HG02938 (cell line): ENCODE results near the gene CTNNA3.
"Not testable (repeated sequence)": the region's sequence is repeated elsewhere in the genome, so short reads cannot be mapped to it uniquely, and the experiment has no call there.

Experiments used
- ATAC-seq: cut with Tn5 transposase; IDR thresholded peaks from one replicate; pipeline ENCODE4 v1.9.1; 2021; ENCODE audit warnings: mild to moderate bottlenecking, moderate library complexity; ENCODE audit not compliant: unreplicated experiment

The CTNNA3 gene

DNA sequence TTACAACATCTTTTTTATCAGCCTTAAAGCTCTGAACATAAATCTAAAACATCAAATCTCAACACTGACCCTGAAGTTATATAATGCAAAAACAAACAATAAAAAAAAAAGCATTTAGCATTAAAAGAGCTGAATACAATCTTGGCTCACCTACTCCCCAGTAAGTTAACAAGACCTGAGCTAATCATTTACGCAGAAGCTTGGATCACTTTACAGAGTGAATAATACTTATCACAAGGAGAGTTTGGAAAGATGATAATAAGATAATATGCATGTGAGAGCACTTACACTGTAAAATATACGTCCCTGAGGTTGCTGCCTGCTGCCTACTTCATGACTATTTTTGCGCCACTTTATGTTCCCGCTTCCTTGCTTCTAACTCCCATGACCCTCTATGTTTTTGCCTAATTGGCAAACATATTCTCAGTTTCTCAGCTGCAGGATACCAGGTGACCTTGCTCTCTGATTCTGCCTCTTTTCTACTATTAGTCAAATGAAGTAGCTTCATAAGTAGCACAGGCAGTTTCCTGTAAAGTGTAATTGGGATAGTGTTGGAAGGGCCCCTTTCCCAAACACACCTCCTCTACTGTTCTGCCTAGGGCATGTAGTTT lies 436.6 kb downstream of the CTNNA3 start:
- ATAC-seq = no peak

- ATAC-seq = no peak
Observed at GRCh38 chr10:67257427-67258144, 438.4 kb downstream of the CTNNA3 start.

DNA sequence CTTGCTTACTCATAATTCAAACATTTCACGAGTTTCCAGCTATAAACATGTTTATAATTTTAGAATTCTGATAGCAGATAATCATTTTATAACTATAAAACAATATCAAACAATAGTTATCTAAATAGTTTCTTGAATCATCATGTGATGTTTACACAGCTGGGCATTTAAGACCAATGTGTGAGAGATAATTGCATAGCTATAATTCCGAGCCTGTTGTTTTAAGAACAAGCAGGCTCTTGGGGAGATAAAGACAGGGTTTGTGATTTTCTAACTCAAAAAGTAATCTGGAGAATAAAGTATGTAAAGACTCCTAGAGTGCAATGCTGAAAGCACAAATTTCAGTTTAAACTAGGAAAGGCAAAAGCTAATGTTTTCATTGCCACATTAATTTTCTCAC lies 439.0 kb downstream of the CTNNA3 start:
- ATAC-seq = no peak

- no peak for ATAC-seq
Observed at GRCh38 chr10:67250686-67251085, 445.3 kb downstream of the CTNNA3 start.

DNA sequence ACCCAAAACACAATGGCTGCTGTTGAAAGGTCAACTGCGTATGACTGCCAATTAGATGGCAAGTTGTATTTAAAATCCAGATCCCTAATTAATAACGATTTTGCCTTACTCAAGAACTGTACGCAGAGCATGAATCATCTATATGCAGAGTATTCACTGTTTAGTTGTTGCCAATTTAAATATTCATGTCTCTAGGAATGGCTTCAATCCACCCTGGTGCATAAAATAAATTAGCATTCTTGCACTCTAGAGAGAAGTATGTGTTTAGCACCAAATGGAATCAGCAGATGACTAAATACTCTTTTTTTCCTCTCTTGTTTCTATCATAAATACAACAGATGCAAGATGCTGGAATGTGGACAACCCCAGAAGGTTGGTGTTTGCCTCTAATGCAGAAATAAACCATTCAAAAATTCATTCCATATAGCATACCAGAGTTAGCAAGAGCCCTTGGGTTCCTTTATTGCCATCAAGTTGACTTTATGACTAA lies 449.9 kb downstream of the CTNNA3 start:
- no peak for ATAC-seq

- ATAC-seq = no peak
Observed at GRCh38 chr10:67242528-67242927, 453.5 kb downstream of the CTNNA3 start.

DNA sequence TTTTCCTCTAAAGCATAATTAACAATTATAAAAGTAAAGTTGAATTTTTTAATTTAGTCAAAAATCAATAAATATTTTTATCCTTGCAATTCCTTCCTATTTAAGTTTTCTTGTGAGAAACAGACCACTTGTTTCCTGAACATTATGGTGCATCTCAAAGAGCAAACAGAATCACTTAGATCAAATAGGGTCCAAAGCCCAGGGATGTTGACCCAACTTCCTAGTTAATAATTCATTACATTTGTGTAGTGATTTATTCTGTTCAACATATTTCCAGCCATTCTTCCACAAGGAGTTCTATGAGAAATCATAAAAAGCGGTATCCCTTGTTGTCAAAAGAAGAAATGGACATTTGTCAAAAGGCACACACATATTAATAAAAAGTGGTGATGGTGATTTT lies 454.5 kb downstream of the CTNNA3 start:
- no peak for ATAC-seq

DNA sequence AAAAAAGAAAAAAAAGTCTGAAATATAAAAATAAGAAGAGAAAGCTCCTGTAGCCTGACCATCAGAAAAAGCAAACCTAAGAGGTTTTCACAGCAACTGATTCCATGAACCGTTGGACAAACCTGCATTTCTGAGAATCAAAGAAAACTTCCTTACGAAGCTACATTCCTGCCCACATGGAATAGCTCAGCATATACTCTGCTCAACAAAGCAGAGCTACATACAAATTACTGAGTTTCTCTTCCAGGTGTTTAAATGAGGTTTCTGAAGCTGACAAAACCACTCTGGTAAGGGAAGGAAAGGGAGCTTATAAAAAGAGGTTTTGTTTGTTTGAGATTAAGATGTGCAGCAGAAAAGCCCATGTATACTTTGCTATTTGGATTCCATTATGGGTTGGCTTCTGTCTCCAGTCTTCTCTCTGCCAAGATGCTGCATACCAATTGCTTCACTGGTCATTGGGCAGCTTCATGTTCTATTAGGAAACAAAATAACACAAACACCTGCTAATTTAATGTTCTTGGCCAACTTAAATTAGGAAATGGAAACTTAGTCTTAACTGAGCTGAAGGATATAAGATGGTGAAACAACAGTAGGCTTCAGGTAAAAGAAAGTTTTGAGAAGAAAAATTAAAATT lies 456.0 kb downstream of the CTNNA3 start:
- no peak for ATAC-seq

GRCh38 chr10:67230680-67231500 lies 465.1 kb downstream of the CTNNA3 start:
- not testable (repeated sequence) for ATAC-seq

- no peak for ATAC-seq
Observed at GRCh38 chr10:67225226-67225625, 470.8 kb downstream of the CTNNA3 start.

DNA sequence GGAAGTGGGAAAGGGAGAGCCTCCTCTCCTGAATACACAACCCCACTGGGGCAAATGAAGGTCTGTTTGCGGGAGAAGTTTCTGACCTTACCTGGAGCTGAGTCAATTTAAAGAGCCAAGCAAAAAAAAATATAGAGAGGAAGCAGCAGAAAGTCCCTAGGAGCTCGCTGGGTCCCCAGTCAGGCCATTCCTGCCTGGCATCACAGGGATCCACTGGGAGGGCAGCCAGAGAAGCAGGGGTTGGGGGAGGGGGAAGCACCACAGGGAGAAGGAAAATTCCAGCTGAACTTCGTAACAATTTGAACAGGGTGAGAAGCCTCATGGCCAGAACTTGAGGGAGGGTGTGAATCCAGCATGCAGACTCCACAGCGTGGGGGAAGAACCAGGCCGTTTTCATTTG lies 471.4 kb downstream of the CTNNA3 start:
- ATAC-seq = no peak

DNA sequence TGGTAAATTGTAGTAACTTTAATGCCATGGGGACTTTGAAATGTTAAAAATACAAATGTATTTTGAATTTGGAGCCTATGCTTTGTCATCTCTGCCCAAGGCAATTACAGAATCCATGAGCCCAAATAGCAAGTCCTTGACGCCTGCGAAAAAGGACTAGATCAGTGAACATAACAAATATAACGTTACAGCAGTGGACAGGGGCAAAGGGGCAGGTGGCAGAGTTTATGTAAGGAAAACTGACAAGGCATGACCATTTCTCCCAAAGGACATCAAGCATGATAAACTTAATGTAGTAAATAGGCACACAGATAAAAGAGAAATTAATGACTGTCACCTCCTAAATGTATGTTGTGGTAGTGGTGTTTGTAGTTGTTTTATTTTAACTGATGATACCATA lies 473.1 kb downstream of the CTNNA3 start:
- ATAC-seq = no peak

GRCh38 chr10:67221939-67222494 lies 474.0 kb downstream of the CTNNA3 start:
- ATAC-seq = no peak

- no peak for ATAC-seq
Observed at GRCh38 chr10:67211680-67212079, 484.3 kb downstream of the CTNNA3 start.

GRCh38 chr10:67207923-67208322 lies 488.1 kb downstream of the CTNNA3 start:
- not testable (repeated sequence) for ATAC-seq

DNA sequence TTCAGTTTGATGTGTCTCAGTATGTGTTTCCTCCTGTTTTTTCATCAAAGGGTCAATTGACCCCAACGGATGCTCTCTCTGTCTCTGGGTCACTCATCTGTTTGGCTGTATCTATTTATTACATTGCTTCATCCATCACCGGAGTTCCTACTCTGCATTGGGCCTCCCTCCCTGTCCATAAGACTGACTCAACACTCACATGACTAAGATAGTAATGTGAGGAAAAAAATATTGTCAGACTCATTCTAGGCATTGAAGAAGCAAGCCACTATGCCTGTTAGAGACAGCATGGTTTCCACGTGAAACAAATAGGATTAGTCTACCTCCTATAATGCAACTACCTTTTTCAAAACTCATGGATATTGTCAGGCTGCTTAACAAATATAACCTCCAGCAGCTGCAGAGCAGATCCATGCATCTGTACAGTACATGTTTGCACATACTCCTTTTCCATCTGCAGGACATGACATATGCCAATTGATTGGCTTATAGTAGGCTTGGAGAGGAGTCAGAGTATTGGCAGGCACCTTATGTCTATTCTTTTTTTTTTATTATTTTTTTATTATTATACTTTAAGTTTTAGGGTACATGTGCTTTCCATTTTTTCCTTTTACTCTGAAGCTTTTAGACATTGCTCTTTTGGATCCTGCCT lies 495.0 kb downstream of the CTNNA3 start:
- ATAC-seq = no peak

DNA sequence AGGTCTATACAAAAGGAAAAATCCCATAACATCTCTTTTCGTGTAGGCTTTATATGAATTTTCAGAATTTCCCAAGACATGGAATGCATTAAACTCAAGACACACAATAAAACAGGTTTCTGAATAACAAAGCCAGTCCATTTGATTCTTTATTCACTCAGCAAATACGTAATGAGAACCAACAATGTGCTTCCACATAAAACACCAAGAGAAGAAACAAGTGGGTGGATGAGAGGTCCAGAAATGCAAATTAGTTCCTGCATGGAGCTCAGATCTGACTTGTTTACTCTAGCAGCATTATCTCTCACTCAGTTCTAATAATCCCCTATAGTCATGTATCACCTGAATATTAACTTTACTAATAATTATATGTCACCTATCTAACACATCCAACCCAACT lies 520.6 kb downstream of the CTNNA3 start:
- ATAC-seq = no peak

DNA sequence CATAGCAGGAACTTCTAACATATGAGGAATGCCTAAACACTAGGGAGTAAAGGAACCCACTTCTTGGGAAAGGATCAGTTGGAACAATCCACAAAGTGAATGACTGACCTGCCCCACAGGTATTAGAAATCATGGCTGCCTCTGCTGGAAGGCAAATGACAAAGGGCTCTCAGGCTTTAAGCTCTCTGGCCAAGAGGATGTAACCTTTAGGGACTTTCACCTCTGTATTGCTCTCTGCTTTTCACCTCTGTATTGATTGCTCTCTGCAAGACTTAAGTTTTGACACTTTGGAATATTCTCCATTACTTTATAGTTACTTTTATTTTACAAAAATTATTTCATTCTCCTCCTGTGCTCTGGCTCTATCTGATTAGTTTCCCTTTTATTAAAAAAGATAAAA lies 522.2 kb downstream of the CTNNA3 start:
- ATAC-seq = no peak

GRCh38 chr10:67171970-67172369 lies 524.0 kb downstream of the CTNNA3 start:
- ATAC-seq = no peak

DNA sequence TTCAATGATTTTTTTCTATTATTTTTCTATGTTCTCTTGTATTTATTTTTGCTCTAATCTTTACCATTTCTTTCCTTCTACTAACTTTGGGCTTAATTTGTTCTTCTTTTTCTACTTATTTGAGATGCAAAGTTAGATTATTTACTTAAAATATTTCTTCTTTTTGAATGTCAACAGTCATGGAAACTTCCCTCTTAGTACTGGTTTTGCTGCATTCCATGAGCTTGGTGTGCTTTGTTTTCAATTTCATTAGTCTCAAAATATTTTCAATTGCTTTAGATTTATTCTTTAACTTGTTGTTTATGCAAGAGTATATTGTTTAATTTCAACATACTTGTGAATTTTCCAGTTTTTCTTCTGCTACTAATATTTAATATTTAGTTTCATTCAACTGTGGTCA lies 539.8 kb downstream of the CTNNA3 start:
- no peak for ATAC-seq
